HepG2 (cell line): ENCODE results near the gene AKT2. TPM values are rescaled to one million over a fixed set of nuclear protein-coding genes. Genes with fewer than 3 reads are reported as not detected.

Experiments
- ATAC-seq: fragments of 200-7000 bp; cut with Tn5 transposase; 3 replicates; pipeline ENCODE4 v1.9.1; 2020; ENCODE audit warnings: mild to moderate bottlenecking, moderate library complexity
- BruUV-seq: library from RNA; stranded (reverse); fragments of 400-500 nt; replicated peaks from 2 replicates; lab custom pipeline; 2021; lab: Mats Ljungman, UMichigan
- CTCF ChIA-PET: fragments of 300-600 bp; formaldehyde crosslinking; extraction: SDS; loops from one replicate; lab custom pipeline; 2021; ENCODE audit warnings: low total read pairs, inconsistent platforms, low intra/inter-chr PET ratio; lab: Yijun Ruan, JAX
- POLR2A ChIA-PET: fragments of 350-600 bp; sonication (Branson Sonifier 250); formaldehyde crosslinking; loops from one replicate; lab custom pipeline; 2020; ENCODE audit warnings: antibody characterized with exemption, inconsistent platforms; lab: Yijun Ruan, JAX
- DNase-seq: peaks from one replicate; pipeline ENCODE4 v3.0.0-alpha.2; 2015; ENCODE audit warnings: low spot score
- FAIRE-seq: peaks from 3 replicates; lab custom pipeline; 2011; peaks lifted over from hg19 to GRCh38; lab: Jason Lieb, UNC
- H2AFZ ChIP-seq: one replicate; pipeline ENCODE4 v1.6.1; 2011; ENCODE audit warnings: low read length, inconsistent platforms
- H3K27ac ChIP-seq: fragments of 300-600 bp; 3 replicates; pipeline ENCODE4 v1.8.0; 2011; ENCODE audit warnings: mixed run types, mild to moderate bottlenecking, mixed read lengths, low read length, inconsistent platforms; ENCODE audit not compliant: insufficient read depth; ENCODE audit errors: extremely low read length
- H3K27me3 ChIP-seq, 2 experiments: fragments of 200-600 bp in 1 of 2; 2 replicates in 1 of 2; 3 replicates in 1 of 2; pipeline versions ENCODE4 v1.6.0 to v1.8.0; 2011; ENCODE audit warnings: low read length in 2 of 2, mild to moderate bottlenecking in 2 of 2, moderate library complexity in 2 of 2, inconsistent platforms in 1 of 2; ENCODE audit not compliant: insufficient read depth in 2 of 2, control insufficient read depth in 1 of 2
- H3K36me3 ChIP-seq, 2 experiments: fragments of 200-600 bp in 1 of 2; replicated peaks in 1 of 2; 2 replicates in 1 of 2; 3 replicates in 1 of 2; pipeline versions ENCODE4 v1.5.1 to v1.8.0; 2011; ENCODE audit warnings: low read length in 2 of 2, inconsistent platforms in 1 of 2; ENCODE audit not compliant: insufficient read depth in 2 of 2, control insufficient read depth in 1 of 2
- H3K4me1 ChIP-seq: 2 replicates; pipeline ENCODE4 v1.5.1; 2012; ENCODE audit warnings: low read length, inconsistent platforms; ENCODE audit not compliant: insufficient read depth
- H3K4me2 ChIP-seq: 2 replicates; pipeline ENCODE4 v1.6.0; 2011; ENCODE audit warnings: low read depth, low read length, inconsistent platforms
- H3K4me3 ChIP-seq, 3 experiments: fragments of 200-600 bp in 1 of 3; sonication (generic), shearing (Covaris generic) in 1 of 3; replicated peaks in 1 of 3; 2 replicates each; pipeline ENCODE4 v1.5.1; 2011 to 2016; ENCODE audit warnings: low read length in 3 of 3, inconsistent platforms in 2 of 3, low read depth in 2 of 3, mild to moderate bottlenecking in 2 of 3, control low read depth in 1 of 3, mixed read lengths in 1 of 3; ENCODE audit not compliant: insufficient read depth in 1 of 3
- H3K79me2 ChIP-seq: one replicate; pipeline ENCODE4 v1.6.1; 2011; ENCODE audit warnings: low read length, inconsistent platforms; ENCODE audit not compliant: insufficient read depth
- H3K9ac ChIP-seq: 2 replicates; pipeline ENCODE4 v1.6.0; 2011; ENCODE audit warnings: mild to moderate bottlenecking, low read depth, low read length, inconsistent platforms; ENCODE audit not compliant: insufficient read depth
- H3K9me3 ChIP-seq: 2 replicates; pipeline ENCODE4 v1.5.1; 2012; ENCODE audit warnings: mild to moderate bottlenecking, low read length
- H4K20me1 ChIP-seq: 2 replicates; pipeline ENCODE4 v1.6.0; 2011; ENCODE audit warnings: inconsistent platforms, mild to moderate bottlenecking, low read length, moderate library complexity; ENCODE audit not compliant: insufficient read depth
- ETV6 ChIP-seq: sonication (generic); formaldehyde crosslinking; conservative IDR thresholded peaks from 2 replicates; pipeline ENCODE4 v1.4.0; 2020; ENCODE audit warnings: missing genetic modification reagents
- FOXK1 ChIP-seq: sonication (generic); formaldehyde crosslinking; IDR thresholded peaks from 2 replicates; pipeline ENCODE4 v1.4.0; 2020; ENCODE audit warnings: low read depth, missing genetic modification reagents, borderline replicate concordance
- ISL2 ChIP-seq: sonication (generic); formaldehyde crosslinking; IDR thresholded peaks from 2 replicates; pipeline ENCODE4 v1.5.0; 2020; ENCODE audit warnings: missing genetic modification reagents
- MNT ChIP-seq: fragments of 450-650 bp; IDR thresholded peaks from 2 replicates; pipeline ENCODE4 v1.6.1; 2016
- PRDM15 ChIP-seq: sonication (generic); formaldehyde crosslinking; IDR thresholded peaks from 2 replicates; pipeline ENCODE4 v1.4.0; 2020; ENCODE audit warnings: missing genetic modification reagents
- RARG ChIP-seq: sonication (generic); formaldehyde crosslinking; IDR thresholded peaks from 2 replicates; pipeline ENCODE4 v1.4.0; 2020; ENCODE audit warnings: low read depth, mild to moderate bottlenecking, missing genetic modification reagents
- RFXANK ChIP-seq: IDR thresholded peaks from 2 replicates; pipeline ENCODE4 v1.6.1; 2016
- SOX13 ChIP-seq, 3 experiments: fragments of 450-650 bp in 1 of 3; sonication (generic) in 1 of 3; formaldehyde crosslinking in 1 of 3; IDR thresholded peaks in 2 of 3; conservative IDR thresholded peaks in 1 of 3; 2 replicates each; pipeline versions ENCODE4 v1.5.0 to v1.6.1; 2016 to 2020; ENCODE audit warnings: antibody characterized with exemption in 1 of 3, mild to moderate bottlenecking in 1 of 3, missing compliant biosample characterization in 1 of 3, missing genetic modification reagents in 1 of 3, moderate library complexity in 1 of 3
- ZNF354B ChIP-seq: sonication (generic); formaldehyde crosslinking; IDR thresholded peaks from 2 replicates; pipeline ENCODE4 v1.8.0; 2022; ENCODE audit warnings: mild to moderate bottlenecking, missing genetic modification reagents
- ZNF513 ChIP-seq: sonication (generic); formaldehyde crosslinking; conservative IDR thresholded peaks from 2 replicates; pipeline ENCODE4 v1.5.0; 2020; ENCODE audit warnings: missing genetic modification reagents
- ZSCAN29 ChIP-seq: sonication (generic); formaldehyde crosslinking; conservative IDR thresholded peaks from 2 replicates; pipeline ENCODE4 v1.4.0; 2020; ENCODE audit warnings: mild to moderate bottlenecking, missing genetic modification reagents
- ZSCAN9 ChIP-seq: IDR thresholded peaks from 2 replicates; pipeline ENCODE4 v1.6.1; 2016; ENCODE audit warnings: borderline replicate concordance
- WGBS: methylation state at CpG from one replicate; pipeline ENCODE4 v1.1.6; 2017; ENCODE audit warnings: low lambda C conversion rate; 5-methylcytosine and 5-hydroxymethylcytosine counted together
- in situ Hi-C: cut with HindIII; loops from 2 replicates; pipeline ENCODE4 v1.10.0; 2017; ENCODE audit warnings: low pct_unique_long_range_greater_than_20kb; ENCODE audit not compliant: extremely low pct_ligation_motif_present
- intact Hi-C: fragments of 100-400 bp; cut with micrococcal nuclease; formaldehyde crosslinking; loops from one replicate; pipeline ENCODE4 v1.10.0; 2022; ENCODE audit not compliant: unreplicated experiment
- polyA plus RNA-seq, 8 experiments: library from polyadenylated mRNA; depleted of rRNA in 3 of 8; stranded (reverse) in 7 of 8; unstranded in 1 of 8; fragments of >200 nt; fragmentation: Illumina TruSeq in 4 of 8; extraction: Trizol in 4 of 8; gene quantifications; 2 replicates each; pipeline versions ENCODE4 v1.2.1 to v1.2.3, GENCODE V29; 2011 to 2016; ENCODE audit warnings: low read depth in 4 of 8, missing spikeins in 1 of 8, mixed read lengths in 1 of 8; ENCODE audit not compliant: insufficient read depth in 1 of 8
- total RNA-seq, 5 experiments: library from RNA; depleted of rRNA; stranded (reverse); fragments of >200 nt; fragmentation: Illumina TruSeq; extraction: Trizol; gene quantifications; 2 replicates each; pipeline ENCODE4 v1.2.3, GENCODE V29; 2016; ENCODE audit warnings: low read depth in 1 of 5
- TF ChIP-seq, protein P1 (sequence below): sonication (generic); formaldehyde crosslinking; IDR thresholded peaks from 2 replicates; pipeline ENCODE4 v1.8.1; 2023; ENCODE audit warnings: missing genetic modification reagents, inconsistent platforms, borderline replicate concordance
- TF ChIP-seq, protein P2 (sequence below): sonication (generic); formaldehyde crosslinking; IDR thresholded peaks from 2 replicates; pipeline ENCODE4 v1.4.0; 2020; ENCODE audit warnings: missing genetic modification reagents, borderline replicate concordance

The AKT2 gene
- total and polyA plus RNA-seq, 2 of the 13 experiments (the other 11 are each of a cell fraction or from before 2014, with no cell fraction given) = 82.1 to 173 TPM

DNA sequence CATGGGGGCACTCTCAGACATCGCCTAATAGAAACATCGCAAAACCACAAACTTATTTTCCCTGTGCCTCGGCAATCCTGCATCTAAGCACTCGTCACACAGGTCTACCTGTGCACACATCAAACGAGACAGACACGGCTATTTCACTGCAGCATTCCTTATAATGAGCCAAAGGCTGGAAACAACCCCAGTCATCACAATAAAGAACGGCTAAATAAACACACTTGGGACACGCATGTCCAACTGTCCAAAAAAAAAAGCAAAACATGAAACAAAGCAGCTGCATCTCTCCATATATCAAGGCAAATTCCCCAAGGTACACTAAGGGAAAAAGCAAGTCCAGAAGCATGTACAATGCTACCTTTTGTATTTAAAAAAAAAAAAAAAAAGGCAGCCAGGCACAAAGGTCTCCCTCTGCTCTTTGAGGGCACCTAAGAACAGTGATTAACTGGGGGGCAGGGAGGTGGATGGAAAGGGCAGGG, 31.5 kb downstream of the AKT2 start:
- Histone ChIP-seq H3K36me3 (peaks cover 24 to 51% of the 10 kb centered on the region in 2 experiments), H3K9ac (peak overlapping the region; percentile 36; the same call in 1 of the 2 replicates), H4K20me1 (peaks cover 8% of the 10 kb centered on the region), H3K4me2 (peak overlapping the region; percentile 69), H3K27ac (peak overlapping the region; percentile 81), H3K79me2 (peaks cover 34% of the 10 kb centered on the region), H2AFZ (no peak overlapping the region), H3K4me3 (peak overlapping the region in 2 of 3 experiments; percentile 9 to 38; a peak in 2 of 6 replicates), H3K9me3 (no peaks in the 10 kb centered on the region), H3K4me1 (peaks cover 64% of the 10 kb centered on the region), H3K27me3 (no peaks in the 10 kb centered on the region)
- no TSS peak for BruUV-seq
- DNase-seq (peak; percentile 87), FAIRE-seq (peak; percentile 46), ATAC-seq (peak; percentile 73)
- CTCF ChIA-PET = no interaction called here
- intact Hi-C loops = no loop called here
- WGBS = 16% methylated on average over 8 of the region's 8 CpGs
- POLR2A ChIA-PET = interaction anchor here (1.5 to 1.8 kb wide), 2 partner anchors 22 to 30 kb away, joined by 6 to 7 read pairs; no protein-coding TSS in a partner anchor
- in situ Hi-C loops = no loop called here
- TF ChIP-seq, protein P1, sequence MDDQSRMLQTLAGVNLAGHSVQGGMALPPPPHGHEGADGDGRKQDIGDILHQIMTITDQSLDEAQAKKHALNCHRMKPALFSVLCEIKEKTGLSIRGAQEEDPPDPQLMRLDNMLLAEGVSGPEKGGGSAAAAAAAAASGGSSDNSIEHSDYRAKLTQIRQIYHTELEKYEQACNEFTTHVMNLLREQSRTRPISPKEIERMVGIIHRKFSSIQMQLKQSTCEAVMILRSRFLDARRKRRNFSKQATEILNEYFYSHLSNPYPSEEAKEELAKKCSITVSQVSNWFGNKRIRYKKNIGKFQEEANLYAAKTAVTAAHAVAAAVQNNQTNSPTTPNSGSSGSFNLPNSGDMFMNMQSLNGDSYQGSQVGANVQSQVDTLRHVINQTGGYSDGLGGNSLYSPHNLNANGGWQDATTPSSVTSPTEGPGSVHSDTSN (CRISPR knock-in tag) = no peak
- no peak for TF ChIP-seq ZSCAN9 (CRISPR knock-in tag)
- no peak for TF ChIP-seq ISL2 (CRISPR knock-in tag)
- TF ChIP-seq RARG (CRISPR knock-in tag) = no peak
- TF ChIP-seq ZSCAN29 (CRISPR knock-in tag) = no peak
- no peak for TF ChIP-seq ETV6 (CRISPR knock-in tag)
- TF ChIP-seq ZNF513 (CRISPR knock-in tag) = no peak
- no peak for TF ChIP-seq PRDM15 (CRISPR knock-in tag)
- peak; percentile 48; the same call in 1 of the 2 replicates for TF ChIP-seq MNT
- TF ChIP-seq SOX13 (IDR thresholded peaks at IDR 0.05) = no peak
- TF ChIP-seq SOX13 (CRISPR knock-in tag; conservative IDR thresholded peaks at IDR 0.05 in 1 of 2, IDR thresholded peaks at IDR 0.05 in 1 of 2) = peak in 1 of 2 experiments; percentile 79; a peak in 2 of 4 replicates
- no peak for TF ChIP-seq ZNF354B (CRISPR knock-in tag)
- TF ChIP-seq, protein P2, sequence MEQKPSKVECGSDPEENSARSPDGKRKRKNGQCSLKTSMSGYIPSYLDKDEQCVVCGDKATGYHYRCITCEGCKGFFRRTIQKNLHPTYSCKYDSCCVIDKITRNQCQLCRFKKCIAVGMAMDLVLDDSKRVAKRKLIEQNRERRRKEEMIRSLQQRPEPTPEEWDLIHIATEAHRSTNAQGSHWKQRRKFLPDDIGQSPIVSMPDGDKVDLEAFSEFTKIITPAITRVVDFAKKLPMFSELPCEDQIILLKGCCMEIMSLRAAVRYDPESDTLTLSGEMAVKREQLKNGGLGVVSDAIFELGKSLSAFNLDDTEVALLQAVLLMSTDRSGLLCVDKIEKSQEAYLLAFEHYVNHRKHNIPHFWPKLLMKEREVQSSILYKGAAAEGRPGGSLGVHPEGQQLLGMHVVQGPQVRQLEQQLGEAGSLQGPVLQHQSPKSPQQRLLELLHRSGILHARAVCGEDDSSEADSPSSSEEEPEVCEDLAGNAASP = peak; percentile 64; the same call in 1 of the 2 replicates
- TF ChIP-seq FOXK1 (CRISPR knock-in tag) = 0 out of 2 replicates have a peak, but pooled peaks have one; percentile 15
- no peak for TF ChIP-seq RFXANK (CRISPR knock-in tag)
